GM10847 (cell line): Measurements from ENCODE around the gene GTF2IRD2.
"Not testable (repeated sequence)": the region's sequence is repeated elsewhere in the genome, so short reads cannot be mapped to it uniquely, and the experiment has no call there.

Experiments used
- POLR2A ChIP-seq: IDR thresholded peaks from 2 replicates; pipeline ENCODE4 v1.6.1; 2011; ENCODE audit not compliant: insufficient read length; ENCODE audit errors: extremely low read depth

GTF2IRD2 gene

DNA sequence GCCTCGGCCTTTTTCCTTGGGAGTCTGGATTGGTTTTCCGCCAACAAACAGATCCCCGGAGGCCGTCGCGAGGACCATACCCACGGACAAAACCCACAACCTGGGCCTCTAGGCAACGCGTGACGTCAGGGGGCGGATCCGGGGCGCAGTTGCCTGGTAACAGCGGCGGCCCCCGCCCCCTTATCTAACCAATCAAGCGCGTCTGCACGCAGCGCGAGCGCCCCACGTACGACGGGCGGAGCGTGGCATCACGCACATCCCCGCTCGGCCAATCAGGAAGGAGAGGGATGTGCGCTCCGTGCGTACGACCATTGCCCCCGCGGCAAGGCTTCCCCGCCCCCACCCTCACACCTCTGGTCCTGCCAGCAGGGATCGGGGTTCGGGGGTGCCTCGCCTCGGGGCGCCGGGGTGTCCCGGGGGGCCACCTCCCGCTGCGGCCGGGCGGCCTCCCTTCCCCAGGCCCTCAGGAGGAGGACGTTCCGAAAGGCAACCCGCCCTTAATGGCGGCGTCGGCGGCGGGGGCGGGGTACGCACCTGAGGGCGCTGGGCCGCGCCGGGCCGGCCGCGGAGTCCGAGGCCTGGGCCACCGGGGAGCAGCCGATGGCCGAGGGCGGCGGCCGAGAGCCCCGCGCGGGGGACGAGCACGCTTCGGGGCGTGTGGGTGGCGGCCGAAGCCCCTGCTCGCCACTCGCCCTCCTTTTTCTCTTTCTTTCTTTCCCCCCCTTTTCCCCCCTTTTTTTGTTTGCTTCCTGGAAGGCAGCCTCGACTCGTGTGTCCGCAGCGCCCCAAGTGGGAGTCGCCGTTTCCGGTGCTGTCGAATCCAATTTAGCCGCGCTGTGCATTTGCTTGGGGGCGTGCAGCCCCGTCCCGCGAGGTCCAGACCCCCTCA is at the start of gene GTF2IRD2:
Gene GTF2IRD2 (minus strand): TSS at position 773 of the 889 bp plus-strand sequence. CDS start 15,227 bp downstream, outside the sequence.
- not testable (repeated sequence) for TF ChIP-seq POLR2A

DNA sequence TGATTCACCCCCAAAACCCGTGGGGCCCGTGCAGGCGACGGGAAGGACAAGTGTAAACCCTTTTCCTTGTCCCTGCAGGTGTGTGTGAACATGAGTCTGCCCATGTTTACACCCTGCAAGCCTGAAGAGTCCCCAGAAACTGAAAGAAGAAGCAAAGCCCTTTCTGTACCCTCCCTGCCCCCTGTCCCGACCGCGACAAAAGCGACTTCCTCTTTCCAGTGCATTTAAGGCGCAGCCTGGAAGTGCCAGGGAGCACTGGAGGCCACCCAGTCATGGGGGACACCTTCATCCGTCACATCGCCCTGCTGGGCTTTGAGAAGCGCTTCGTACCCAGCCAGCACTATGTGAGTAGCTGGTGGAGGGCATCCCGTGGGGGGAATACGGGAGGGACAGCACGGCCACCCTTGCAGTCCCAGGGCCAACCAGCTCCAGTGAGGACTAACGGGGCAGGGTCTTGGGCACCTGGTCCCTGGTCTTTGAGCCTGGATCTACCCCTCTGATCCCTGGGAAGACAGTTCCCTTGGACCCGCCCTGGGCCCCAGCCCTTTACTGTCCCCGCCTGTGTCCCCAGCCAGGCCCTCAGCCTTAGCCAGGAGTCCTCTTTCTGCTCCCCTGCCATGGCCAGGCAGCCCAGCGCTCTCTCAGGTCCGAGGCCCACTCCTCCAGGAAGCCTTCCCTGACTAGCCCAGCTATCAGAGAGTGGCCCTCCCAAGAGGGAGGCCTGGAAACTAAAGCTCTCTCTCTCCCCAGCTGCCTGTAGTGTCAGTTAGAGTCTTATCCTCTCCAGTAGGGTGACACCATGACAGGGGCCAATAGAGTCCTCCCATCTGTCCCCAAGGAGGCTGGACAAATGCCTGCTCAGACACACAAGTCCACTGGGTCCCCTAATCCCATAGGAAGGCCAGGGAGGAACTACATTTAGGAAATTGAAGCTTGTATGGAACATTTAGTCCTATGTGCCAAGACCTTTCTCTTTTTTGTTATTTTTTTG is 77.3 kb downstream of the GTF2IRD2 start, which contains the start of gene NCF1:
Gene NCF1 (plus strand): TSS at position 252 of the 991 bp plus-strand sequence. CDS start 21 bp downstream, at position 273.
- not testable (repeated sequence) for TF ChIP-seq POLR2A
